Mesenchymal stem cell (in vitro differentiated cells and primary cell): ENCODE results near the gene KLHDC7B.
"Not testable (repeated sequence)": the region's sequence is repeated elsewhere in the genome, so short reads cannot be mapped to it uniquely, and the experiment has no call there.

Experiments used
- DNase-seq: peaks from one replicate; pipeline ENCODE4 v3.0.0-alpha.2; 2013
- H2AFZ ChIP-seq: one replicate; pipeline ENCODE4 v1.6.1; 2013; ENCODE audit warnings: low read depth, mild to moderate bottlenecking, control low read depth, inconsistent platforms, low read length, moderate library complexity
- H2AK5ac ChIP-seq: 2 replicates; pipeline ENCODE4 v1.6.1; 2013; ENCODE audit warnings: low read length, moderate library complexity, mild to moderate bottlenecking, inconsistent platforms; ENCODE audit not compliant: severe bottlenecking
- H2BK120ac ChIP-seq: one replicate; pipeline ENCODE4 v1.6.1; 2013; ENCODE audit warnings: low read depth, mild to moderate bottlenecking, inconsistent platforms, low read length, moderate library complexity
- H2BK12ac ChIP-seq, 2 experiments: one replicate each; pipeline ENCODE4 v1.6.1; 2013; ENCODE audit warnings: inconsistent platforms in 2 of 2, low read length in 2 of 2, mild to moderate bottlenecking in 2 of 2, moderate library complexity in 2 of 2, control low read depth in 1 of 2
- H2BK15ac ChIP-seq: one replicate; pipeline ENCODE4 v1.6.1; 2013; ENCODE audit warnings: mild to moderate bottlenecking, low read depth, inconsistent platforms; ENCODE audit not compliant: poor library complexity, severe bottlenecking
- H2BK5ac ChIP-seq: 2 replicates; pipeline ENCODE4 v1.6.1; 2013; ENCODE audit warnings: low read depth, mild to moderate bottlenecking, low read length, control low read depth, inconsistent platforms; ENCODE audit not compliant: poor library complexity, severe bottlenecking
- H3K14ac ChIP-seq, 2 experiments: one replicate each; pipeline ENCODE4 v1.6.1; 2013; ENCODE audit warnings: inconsistent platforms in 2 of 2, low read length in 2 of 2, control low read depth in 1 of 2, mild to moderate bottlenecking in 1 of 2, moderate library complexity in 1 of 2
- H3K18ac ChIP-seq, 2 experiments: one replicate each; pipeline ENCODE4 v1.6.1; 2013; ENCODE audit warnings: inconsistent platforms in 2 of 2, low read length in 2 of 2, control low read depth in 1 of 2, low read depth in 1 of 2, mild to moderate bottlenecking in 1 of 2
- H3K23ac ChIP-seq, 2 experiments: one replicate each; pipeline ENCODE4 v1.6.1; 2013; ENCODE audit warnings: inconsistent platforms in 2 of 2, low read length in 2 of 2, mild to moderate bottlenecking in 2 of 2, moderate library complexity in 2 of 2, control low read depth in 1 of 2
- H3K27ac ChIP-seq: 2 replicates; pipeline ENCODE4 v1.5.1; 2013; ENCODE audit warnings: mild to moderate bottlenecking, moderate library complexity, low read length, control low read depth, inconsistent platforms; ENCODE audit not compliant: poor library complexity, severe bottlenecking
- H3K27me3 ChIP-seq, 2 experiments: 2 replicates each; pipeline versions ENCODE4 v1.6.1 to v1.7.0; 2013; ENCODE audit warnings: low read length in 2 of 2, mild to moderate bottlenecking in 2 of 2, moderate library complexity in 2 of 2, control low read depth in 1 of 2, inconsistent platforms in 1 of 2; ENCODE audit not compliant: control insufficient read depth in 1 of 2, insufficient read depth in 1 of 2
- H3K36me3 ChIP-seq, 2 experiments: 2 replicates each; pipeline versions ENCODE4 v1.6.1 to v1.7.0; 2013; ENCODE audit warnings: low read length in 2 of 2, control low read depth in 1 of 2, inconsistent platforms in 1 of 2, low read depth in 1 of 2, mild to moderate bottlenecking in 1 of 2; ENCODE audit not compliant: insufficient read depth in 2 of 2, control insufficient read depth in 1 of 2
- H3K4ac ChIP-seq, 2 experiments: one replicate each; pipeline ENCODE4 v1.6.1; 2013; ENCODE audit warnings: inconsistent platforms in 2 of 2, low read length in 2 of 2, mild to moderate bottlenecking in 2 of 2, moderate library complexity in 2 of 2, control low read depth in 1 of 2, low read depth in 1 of 2
- H3K4me1 ChIP-seq: 2 replicates; pipeline ENCODE4 v1.6.1; 2013; ENCODE audit warnings: low read depth, low read length, control low read depth; ENCODE audit not compliant: control insufficient read depth, insufficient read depth
- H3K4me2 ChIP-seq: 2 replicates; pipeline ENCODE4 v1.6.1; 2013; ENCODE audit warnings: low read length, mild to moderate bottlenecking, inconsistent platforms; ENCODE audit not compliant: poor library complexity, severe bottlenecking
- H3K4me3 ChIP-seq, 2 experiments: 2 replicates each; pipeline versions ENCODE4 v1.5.1 to v1.7.0; 2013; ENCODE audit warnings: low read length in 2 of 2, mild to moderate bottlenecking in 2 of 2, control low read depth in 1 of 2, low read depth in 1 of 2; ENCODE audit not compliant: insufficient read depth in 1 of 2
- H3K79me1 ChIP-seq: replicated peaks from 2 replicates; pipeline ENCODE4 v1.6.1; 2013; ENCODE audit warnings: mild to moderate bottlenecking, control low read depth, low read length, inconsistent platforms; ENCODE audit not compliant: poor library complexity, severe bottlenecking
- H3K9ac ChIP-seq: 2 replicates; pipeline ENCODE4 v1.7.0; 2013; ENCODE audit warnings: mild to moderate bottlenecking, low read length, moderate library complexity
- H3K9me3 ChIP-seq: 2 replicates; pipeline ENCODE4 v1.7.0; 2013; ENCODE audit warnings: mild to moderate bottlenecking, low read length; ENCODE audit not compliant: control insufficient read depth
- H4K8ac ChIP-seq: one replicate; pipeline ENCODE4 v1.6.1; 2013; ENCODE audit warnings: inconsistent platforms, mild to moderate bottlenecking, low read length, moderate library complexity
- H4K91ac ChIP-seq: one replicate; pipeline ENCODE4 v1.6.1; 2013; ENCODE audit warnings: mild to moderate bottlenecking, low read length, inconsistent platforms
- WGBS: methylation state at CpG from one replicate; pipeline ENCODE4 v1.1.7; 2013; ENCODE audit warnings: mixed read lengths; 5-methylcytosine and 5-hydroxymethylcytosine counted together

KLHDC7B gene

DNA sequence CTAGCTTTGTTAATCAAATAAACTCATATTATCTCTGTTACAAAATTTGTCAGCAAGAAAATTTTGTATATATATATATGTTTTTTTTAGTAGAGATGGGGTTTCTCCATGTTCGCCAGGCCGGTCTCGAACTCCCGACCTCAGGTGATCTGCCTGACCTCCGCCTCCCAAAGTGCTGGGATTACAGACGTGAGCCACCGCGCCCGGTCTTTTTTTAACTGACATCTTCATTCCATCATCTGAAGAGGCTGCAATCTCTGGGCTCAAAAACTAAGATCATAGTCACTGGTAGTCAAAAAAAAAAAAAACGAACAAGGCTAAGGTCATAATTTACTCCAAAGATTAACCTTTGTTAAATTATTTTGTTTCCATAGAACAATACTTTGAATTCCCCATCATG, 5.3 kb upstream of the KLHDC7B start:
- no peak overlapping the region for H2BK12ac ChIP-seq
- H4K91ac ChIP-seq = no peak overlapping the region
- H3K4me2 ChIP-seq = no peak overlapping the region
- no peak overlapping the region for H3K18ac ChIP-seq
- peaks cover 12% of the 10 kb centered on the region for H3K4me1 ChIP-seq
- H3K36me3 ChIP-seq = no peaks in the 10 kb centered on the region
- H2AFZ ChIP-seq = no peak overlapping the region
- no peak overlapping the region for H2BK15ac ChIP-seq
- no peak overlapping the region for H3K4ac ChIP-seq
- H4K8ac ChIP-seq = no peak overlapping the region
- no peaks in the 10 kb centered on the region for H3K9me3 ChIP-seq
- no peak for DNase-seq
- no peaks in the 10 kb centered on the region for H3K79me1 ChIP-seq
- H2BK120ac ChIP-seq = no peak overlapping the region
- H3K23ac ChIP-seq = no peak overlapping the region
- no peak overlapping the region for H3K4me3 ChIP-seq
- peaks cover 0 to 11% of the 10 kb centered on the region in 2 experiments for H3K27me3 ChIP-seq
- H3K27ac ChIP-seq = no peak overlapping the region
- no peak overlapping the region for H3K14ac ChIP-seq
- H3K9ac ChIP-seq = peak overlapping the region; percentile 95
- WGBS = 91% methylated on average over 10 of the region's 10 CpGs
- no peak overlapping the region for H2BK5ac ChIP-seq
- no peak overlapping the region for H2AK5ac ChIP-seq

DNA sequence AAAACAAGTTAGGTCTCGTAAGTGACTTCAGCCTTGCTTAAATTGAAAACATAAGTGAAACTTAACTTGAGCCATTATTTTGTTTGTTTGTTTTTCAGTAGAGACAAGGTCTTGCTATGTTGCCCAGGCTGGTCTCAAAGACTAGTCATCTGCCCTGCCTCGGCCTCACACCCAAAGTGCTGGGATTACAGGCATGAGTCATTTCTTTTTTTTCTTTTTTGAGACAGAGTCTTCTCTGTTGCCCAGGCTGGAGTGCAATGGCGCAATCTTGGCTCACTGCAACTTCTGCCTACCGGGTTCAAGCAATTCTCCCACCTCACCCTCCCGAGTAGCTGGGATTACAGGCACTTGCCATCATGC, 4.1 kb upstream of the KLHDC7B start:
- H3K9ac ChIP-seq = peak overlapping the region; percentile 60
- not testable (repeated sequence) for H3K36me3 ChIP-seq, H3K4me3 ChIP-seq, H2BK15ac ChIP-seq, H3K79me1 ChIP-seq, H3K27ac ChIP-seq, H2AK5ac ChIP-seq, H3K18ac ChIP-seq, H3K23ac ChIP-seq, H4K91ac ChIP-seq, H3K4ac ChIP-seq, H3K9me3 ChIP-seq, H2AFZ ChIP-seq, H2BK120ac ChIP-seq, H2BK5ac ChIP-seq, H4K8ac ChIP-seq, H3K14ac ChIP-seq, H2BK12ac ChIP-seq, H3K4me2 ChIP-seq
- H3K4me1 ChIP-seq = peaks cover 12% of the 10 kb centered on the region
- 39% methylated on average over 2 of the region's 5 CpGs for WGBS
- peaks cover 0 to 24% of the 10 kb centered on the region in 2 experiments for H3K27me3 ChIP-seq
- peak; percentile 96 for DNase-seq

DNA sequence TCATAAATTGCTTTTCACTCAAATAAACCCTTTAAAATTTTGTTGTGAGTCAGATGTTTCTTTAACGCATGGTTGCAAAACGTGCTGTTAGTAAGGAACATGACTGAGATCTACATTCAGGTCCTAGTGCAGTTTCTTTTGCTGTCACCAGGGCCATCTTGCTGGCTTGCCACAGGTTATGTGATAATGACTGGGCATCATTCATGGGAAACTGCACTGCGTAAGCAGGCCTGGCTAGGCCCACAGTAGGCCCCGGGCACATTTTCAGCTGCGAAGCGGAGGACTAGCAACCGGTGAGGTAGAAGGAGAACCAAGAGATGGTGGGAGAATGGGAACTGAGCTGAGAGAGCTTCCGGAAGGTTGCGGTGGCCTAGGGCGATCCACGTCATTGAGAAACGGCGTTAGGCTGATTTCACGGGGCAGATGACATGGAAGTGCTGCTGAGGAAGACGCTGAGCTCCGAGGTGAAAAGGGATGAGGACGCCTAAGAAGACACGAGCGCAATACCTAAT, 3.2 kb upstream of the KLHDC7B start:
- peak overlapping the region; percentile 9 for H4K91ac ChIP-seq
- H3K4me3 ChIP-seq = no peak overlapping the region
- no peak for DNase-seq
- no peak overlapping the region for H3K4ac ChIP-seq
- H2BK15ac ChIP-seq = no peak overlapping the region
- H3K27ac ChIP-seq = no peak overlapping the region
- no peak overlapping the region for H3K4me2 ChIP-seq
- no peak overlapping the region for H3K23ac ChIP-seq
- no peak overlapping the region for H3K14ac ChIP-seq
- H3K9me3 ChIP-seq = no peaks in the 10 kb centered on the region
- H2BK5ac ChIP-seq = no peak overlapping the region
- peak overlapping the region; percentile 51 for H2BK12ac ChIP-seq
- H4K8ac ChIP-seq = no peak overlapping the region
- H2AK5ac ChIP-seq = no peak overlapping the region
- H3K36me3 ChIP-seq = no peaks in the 10 kb centered on the region
- H2AFZ ChIP-seq = no peak overlapping the region
- H3K79me1 ChIP-seq = no peaks in the 10 kb centered on the region
- no peak overlapping the region for H3K18ac ChIP-seq
- H3K4me1 ChIP-seq = peaks cover 12% of the 10 kb centered on the region
- no peak overlapping the region for H3K9ac ChIP-seq
- 96% methylated on average over 19 of the region's 19 CpGs for WGBS
- H2BK120ac ChIP-seq = no peak overlapping the region
- peaks cover 0 to 32% of the 10 kb centered on the region in 2 experiments for H3K27me3 ChIP-seq

DNA sequence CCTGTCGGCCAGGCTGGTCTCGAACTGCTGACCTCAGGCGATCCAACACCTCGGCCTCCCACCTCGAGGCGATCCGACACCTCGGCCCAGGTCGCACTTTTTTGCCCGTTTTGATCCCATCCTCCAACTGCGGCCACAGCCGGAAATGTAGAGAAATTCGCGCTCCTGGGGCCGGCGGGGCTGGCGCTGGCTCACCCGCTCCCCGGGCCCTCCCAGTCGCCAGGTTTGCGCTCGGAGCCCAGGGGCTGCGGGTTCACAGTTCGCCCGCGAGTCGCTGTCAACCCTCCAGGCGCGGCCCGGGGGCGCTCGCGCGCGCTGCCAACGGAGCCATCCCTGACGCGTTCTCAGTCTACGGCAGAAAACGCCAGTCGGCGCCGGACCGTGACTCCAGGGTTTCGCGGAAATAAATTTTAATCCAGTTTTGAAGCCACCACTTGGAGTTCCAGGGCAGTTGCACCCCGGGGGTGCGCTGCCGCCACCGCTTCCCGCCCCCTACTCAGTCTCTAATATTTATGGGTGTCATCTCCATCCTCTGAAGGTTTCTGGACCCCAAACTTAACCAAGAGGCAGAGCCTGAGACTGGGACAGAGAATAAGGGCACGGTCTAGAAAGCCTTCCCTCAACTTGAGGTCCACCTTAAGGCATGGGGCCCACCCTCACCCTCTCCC, 1.5 kb upstream of the KLHDC7B start:
- H2BK15ac ChIP-seq = peak overlapping the region; percentile 19
- peaks cover 0 to 44% of the 10 kb centered on the region in 2 experiments for H3K27me3 ChIP-seq
- no peak overlapping the region for H2AK5ac ChIP-seq
- H3K27ac ChIP-seq = no peak overlapping the region
- H3K18ac ChIP-seq = peak overlapping the region; percentile 78
- H3K9ac ChIP-seq = peak overlapping the region; percentile 76
- H3K4me3 ChIP-seq = peak overlapping the region in 1 of 2 experiments; percentile 65
- H3K79me1 ChIP-seq = no peaks in the 10 kb centered on the region
- peak overlapping the region; percentile 80 for H4K91ac ChIP-seq
- peak overlapping the region; percentile 85 for H2AFZ ChIP-seq
- peak; percentile 73 for DNase-seq
- peak overlapping the region in 1 of 2 experiments; percentile 1 for H3K4ac ChIP-seq
- H2BK5ac ChIP-seq = no peak overlapping the region
- WGBS = 8% methylated on average over 51 of the region's 52 CpGs
- peak overlapping the region; percentile 88 for H2BK120ac ChIP-seq
- peak overlapping the region in 1 of 2 experiments; percentile 59 for H3K23ac ChIP-seq
- H3K9me3 ChIP-seq = no peaks in the 10 kb centered on the region
- H3K14ac ChIP-seq = no peak overlapping the region
- H3K4me2 ChIP-seq = peak overlapping the region; percentile 86
- H4K8ac ChIP-seq = peak overlapping the region; percentile 65
- H3K4me1 ChIP-seq = peaks cover 10% of the 10 kb centered on the region
- H2BK12ac ChIP-seq = peak overlapping the region; percentile 51 to 67
- H3K36me3 ChIP-seq = no peaks in the 10 kb centered on the region
